ENCODE results near the gene FAM20C.

Gene FAM20C

GRCh38 chr7:197413-198335 lies 5.3 kb downstream of the FAM20C start:
- TF ChIP-seq GATA3 (IDR thresholded peaks at IDR 0.05; ENCODE audit: low read depth, low read length), result no peak
- no peak for TF ChIP-seq GATA2 (IDR thresholded peaks at IDR 0.05; ENCODE audit: low read depth, low read length)

- TF ChIP-seq GATA2 (IDR thresholded peaks at IDR 0.05; ENCODE audit: low read depth, low read length) (no peak), GATA3 (IDR thresholded peaks at IDR 0.05; ENCODE audit: low read depth, low read length) (no peak)
Measured at GRCh38 chr7:199483-200249, 7.3 kb downstream of the FAM20C start.

GRCh38 chr7:200290-200689 lies 7.9 kb downstream of the FAM20C start:
- TF ChIP-seq GATA2 (IDR thresholded peaks at IDR 0.05; ENCODE audit: low read depth, low read length) (no peak), GATA3 (IDR thresholded peaks at IDR 0.05; ENCODE audit: low read depth, low read length) (no peak)

GRCh38 chr7:200704-201103 lies 8.3 kb downstream of the FAM20C start:
- TF ChIP-seq GATA2 (IDR thresholded peaks at IDR 0.05; ENCODE audit: low read depth, low read length), result no peak
- TF ChIP-seq GATA3 (IDR thresholded peaks at IDR 0.05; ENCODE audit: low read depth, low read length), result no peak

GRCh38 chr7:204326-204725 lies 12.0 kb downstream of the FAM20C start:
- no peak for TF ChIP-seq GATA2 (IDR thresholded peaks at IDR 0.05; ENCODE audit: low read depth, low read length)
- TF ChIP-seq GATA3 (IDR thresholded peaks at IDR 0.05; ENCODE audit: low read depth, low read length), result no peak

- TF ChIP-seq GATA2 (IDR thresholded peaks at IDR 0.05; ENCODE audit: low read depth, low read length), result no peak
- TF ChIP-seq GATA3 (IDR thresholded peaks at IDR 0.05; ENCODE audit: low read depth, low read length), result no peak
Measured at GRCh38 chr7:205115-206010, 13.0 kb downstream of the FAM20C start.

GRCh38 chr7:207418-208129 lies 15.2 kb downstream of the FAM20C start:
- TF ChIP-seq GATA2 (IDR thresholded peaks at IDR 0.05; ENCODE audit: low read depth, low read length), result no peak
- no peak for TF ChIP-seq GATA3 (IDR thresholded peaks at IDR 0.05; ENCODE audit: low read depth, low read length)

GRCh38 chr7:208130-208673 lies 15.8 kb downstream of the FAM20C start:
- TF ChIP-seq GATA3 (IDR thresholded peaks at IDR 0.05; ENCODE audit: low read depth, low read length), result no peak
- no peak for TF ChIP-seq GATA2 (IDR thresholded peaks at IDR 0.05; ENCODE audit: low read depth, low read length)

- no peak for TF ChIP-seq GATA3 (IDR thresholded peaks at IDR 0.05; ENCODE audit: low read depth, low read length)
- no peak for TF ChIP-seq GATA2 (IDR thresholded peaks at IDR 0.05; ENCODE audit: low read depth, low read length)
Measured at GRCh38 chr7:208816-209215, 16.4 kb downstream of the FAM20C start.

- no peak for TF ChIP-seq GATA3 (IDR thresholded peaks at IDR 0.05; ENCODE audit: low read depth, low read length)
- TF ChIP-seq GATA2 (IDR thresholded peaks at IDR 0.05; ENCODE audit: low read depth, low read length), result no peak
Measured at GRCh38 chr7:209416-209815, 17.0 kb downstream of the FAM20C start.

- TF ChIP-seq GATA2 (IDR thresholded peaks at IDR 0.05; ENCODE audit: low read depth, low read length) (no peak), GATA3 (IDR thresholded peaks at IDR 0.05; ENCODE audit: low read depth, low read length) (no peak)
Measured at GRCh38 chr7:209906-210305, 17.5 kb downstream of the FAM20C start.

GRCh38 chr7:210401-210925 lies 18.1 kb downstream of the FAM20C start:
- no peak for TF ChIP-seq GATA3 (IDR thresholded peaks at IDR 0.05; ENCODE audit: low read depth, low read length)
- no peak for TF ChIP-seq GATA2 (IDR thresholded peaks at IDR 0.05; ENCODE audit: low read depth, low read length)
